Suprapubic skin (tissue), 4 donors: ENCODE data around the gene CDKN2B-AS1. TPM values are rescaled to one million over a fixed set of nuclear protein-coding genes. Genes with fewer than 3 reads are reported as not detected.
A peak's percentile ranks its signal among the peaks of the same experiment; 100 is the strongest.

Experiments used
- DNase-seq, 2 donors: peaks; one replicate each; pipeline ENCODE4 v3.0.0-alpha.2; 2019; ENCODE audit warnings: low spot score in 2 of 2
- H3K27ac ChIP-seq: fragments of 200-600 bp; sonication (generic); one replicate; pipeline ENCODE4 v1.5.1; 2019
- H3K27me3 ChIP-seq: fragments of 200-600 bp; sonication (generic); one replicate; pipeline ENCODE4 v1.5.1; 2019
- H3K36me3 ChIP-seq: fragments of 200-600 bp; sonication (generic); one replicate; pipeline ENCODE4 v1.5.1; 2019
- H3K4me1 ChIP-seq: fragments of 200-600 bp; sonication (generic); one replicate; pipeline ENCODE4 v1.5.1; 2019
- H3K4me3 ChIP-seq: fragments of 200-600 bp; sonication (generic); one replicate; pipeline ENCODE4 v1.5.1; 2019; ENCODE audit warnings: mild to moderate bottlenecking
- H3K9me3 ChIP-seq: fragments of 200-600 bp; sonication (generic); one replicate; pipeline ENCODE4 v1.5.1; 2019
- EP300 ChIP-seq: sonication (generic); formaldehyde crosslinking; IDR thresholded peaks from one replicate; pipeline ENCODE4 v1.6.1; 2017; ENCODE audit warnings: antibody characterized with exemption
- POLR2A ChIP-seq, 2 donors: fragments of 450-650 bp; IDR thresholded peaks; one replicate each; pipeline ENCODE4 v1.6.1; 2017; ENCODE audit warnings: antibody characterized with exemption in 2 of 2, mild to moderate bottlenecking in 2 of 2, moderate library complexity in 2 of 2
- POLR2AphosphoS5 ChIP-seq, 3 donors: sonication (generic); formaldehyde crosslinking; IDR thresholded peaks; one replicate each; pipeline ENCODE4 v1.6.1; 2017; ENCODE audit warnings: antibody characterized with exemption in 3 of 3
- WGBS: methylation state at CpG from one replicate; pipeline ENCODE4 v1.1.5; 2018; 5-methylcytosine and 5-hydroxymethylcytosine counted together
- total RNA-seq, 4 donors: library from RNA; depleted of rRNA; stranded (reverse); fragments of >200 nt; gene quantifications; one replicate each; pipeline ENCODE4 v1.1.0, GENCODE V29; 2016
- TF ChIP-seq, protein P1 (sequence below), 2 donors: fragments of 200-600 bp in 1 of 2; fragments of 450-650 bp in 1 of 2; sonication (generic) in 1 of 2; IDR thresholded peaks; one replicate each; pipeline ENCODE4 v1.5.1; 2016 to 2019; ENCODE audit warnings: antibody characterized with exemption in 2 of 2, mild to moderate bottlenecking in 1 of 2, moderate library complexity in 1 of 2

Gene CDKN2B-AS1
- total RNA-seq, 4 donors from 2014 or later: 0.59 TPM; not detected in 3

DNA sequence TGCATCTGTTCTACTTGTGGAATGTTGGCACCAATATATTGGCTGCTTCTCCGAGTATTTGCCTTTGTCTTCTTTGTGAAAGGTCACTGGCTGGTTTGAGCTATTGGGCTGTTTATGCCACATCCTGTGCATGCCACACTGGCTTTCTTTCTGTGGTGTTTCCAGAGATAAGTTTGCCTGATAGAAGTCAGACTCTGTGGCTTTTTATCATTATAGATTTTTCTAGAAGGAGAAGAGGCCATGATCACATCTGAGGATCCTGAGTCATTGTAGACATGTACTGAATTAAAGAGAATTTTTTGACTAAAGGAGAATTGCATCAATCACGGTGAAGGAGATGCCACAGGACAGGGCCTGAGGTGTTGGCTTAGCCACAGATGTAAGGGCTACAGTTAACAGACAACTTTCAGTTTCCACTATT lies 41.0 kb downstream of the CDKN2B-AS1 start:
- Histone ChIP-seq H3K4me3 (no peak overlapping the region), H3K27ac (no peak overlapping the region), H3K4me1 (peaks cover 62% of the 10 kb centered on the region), H3K9me3 (no peaks in the 10 kb centered on the region), H3K27me3 (no peaks in the 10 kb centered on the region), H3K36me3 (no peaks in the 10 kb centered on the region)
- no peak for DNase-seq
- WGBS: 71% methylated on average over 2 of the region's 2 CpGs
- TF ChIP-seq, protein P1, sequence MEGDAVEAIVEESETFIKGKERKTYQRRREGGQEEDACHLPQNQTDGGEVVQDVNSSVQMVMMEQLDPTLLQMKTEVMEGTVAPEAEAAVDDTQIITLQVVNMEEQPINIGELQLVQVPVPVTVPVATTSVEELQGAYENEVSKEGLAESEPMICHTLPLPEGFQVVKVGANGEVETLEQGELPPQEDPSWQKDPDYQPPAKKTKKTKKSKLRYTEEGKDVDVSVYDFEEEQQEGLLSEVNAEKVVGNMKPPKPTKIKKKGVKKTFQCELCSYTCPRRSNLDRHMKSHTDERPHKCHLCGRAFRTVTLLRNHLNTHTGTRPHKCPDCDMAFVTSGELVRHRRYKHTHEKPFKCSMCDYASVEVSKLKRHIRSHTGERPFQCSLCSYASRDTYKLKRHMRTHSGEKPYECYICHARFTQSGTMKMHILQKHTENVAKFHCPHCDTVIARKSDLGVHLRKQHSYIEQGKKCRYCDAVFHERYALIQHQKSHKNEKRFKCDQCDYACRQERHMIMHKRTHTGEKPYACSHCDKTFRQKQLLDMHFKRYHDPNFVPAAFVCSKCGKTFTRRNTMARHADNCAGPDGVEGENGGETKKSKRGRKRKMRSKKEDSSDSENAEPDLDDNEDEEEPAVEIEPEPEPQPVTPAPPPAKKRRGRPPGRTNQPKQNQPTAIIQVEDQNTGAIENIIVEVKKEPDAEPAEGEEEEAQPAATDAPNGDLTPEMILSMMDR (IDR thresholded peaks at IDR 0.05): no peak
- TF ChIP-seq POLR2A (IDR thresholded peaks at IDR 0.05): no peak
- TF ChIP-seq EP300: no peak
- TF ChIP-seq POLR2AphosphoS5 (IDR thresholded peaks at IDR 0.05): no peak

GRCh38 chr9:22036866-22037626 lies 42.5 kb downstream of the CDKN2B-AS1 start:
- Histone ChIP-seq H3K36me3 (no peaks in the 10 kb centered on the region), H3K9me3 (no peaks in the 10 kb centered on the region), H3K4me3 (no peak overlapping the region), H3K27me3 (no peaks in the 10 kb centered on the region), H3K27ac (peak overlapping the region; percentile 70), H3K4me1 (peaks cover 73% of the 10 kb centered on the region)
- peak in 1 of 3 donors; percentile 60 for TF ChIP-seq POLR2AphosphoS5 (IDR thresholded peaks at IDR 0.05)
- TF ChIP-seq, protein P1 (IDR thresholded peaks at IDR 0.05): no peak
- 49% methylated on average over 4 of the region's 4 CpGs for WGBS
- no peak for DNase-seq

GRCh38 chr9:22037954-22038690 lies 43.5 kb downstream of the CDKN2B-AS1 start:
- TF ChIP-seq, protein P1 (IDR thresholded peaks at IDR 0.05): peak; percentile 12 to 19
- no peak for TF ChIP-seq EP300
- Histone ChIP-seq H3K4me3 (no peak overlapping the region), H3K4me1 (peaks cover 73% of the 10 kb centered on the region)

GRCh38 chr9:22039258-22039657 lies 44.7 kb downstream of the CDKN2B-AS1 start:
- no peak for TF ChIP-seq EP300
- TF ChIP-seq POLR2AphosphoS5 (IDR thresholded peaks at IDR 0.05): no peak
- TF ChIP-seq, protein P1 (IDR thresholded peaks at IDR 0.05): no peak
- no peak for TF ChIP-seq POLR2A (IDR thresholded peaks at IDR 0.05)
- Histone ChIP-seq H3K27ac (no peak overlapping the region), H3K4me1 (peaks cover 69% of the 10 kb centered on the region), H3K27me3 (no peaks in the 10 kb centered on the region), H3K4me3 (no peak overlapping the region), H3K9me3 (no peaks in the 10 kb centered on the region), H3K36me3 (no peaks in the 10 kb centered on the region)
- WGBS: 72% methylated on average over 3 of the region's 3 CpGs
- DNase-seq: no peak

More at GRCh38 chr9:22037954-22038690, 43.5 kb downstream of the CDKN2B-AS1 start:
- no peaks in the 10 kb centered on the region for H3K9me3 ChIP-seq
- H3K27me3 ChIP-seq: no peaks in the 10 kb centered on the region
- no peak for DNase-seq
- H3K36me3 ChIP-seq: no peaks in the 10 kb centered on the region
- H3K27ac ChIP-seq: peak overlapping the region; percentile 70
- 18% methylated on average over 2 of the region's 2 CpGs for WGBS

GRCh38 chr9:22040760-22041159 lies 46.2 kb downstream of the CDKN2B-AS1 start:
- WGBS: 38% methylated on average over 1 of the region's 1 CpG
- TF ChIP-seq, protein P1 (IDR thresholded peaks at IDR 0.05): no peak
- TF ChIP-seq EP300: no peak
- TF ChIP-seq POLR2A (IDR thresholded peaks at IDR 0.05): no peak
- TF ChIP-seq POLR2AphosphoS5 (IDR thresholded peaks at IDR 0.05): no peak
- no peak for DNase-seq
- no peaks in the 10 kb centered on the region for H3K9me3 ChIP-seq
- H3K4me3 ChIP-seq: no peak overlapping the region
- peaks cover 58% of the 10 kb centered on the region for H3K4me1 ChIP-seq
- H3K27me3 ChIP-seq: no peaks in the 10 kb centered on the region
- no peaks in the 10 kb centered on the region for H3K36me3 ChIP-seq
- no peak overlapping the region for H3K27ac ChIP-seq
